ENCODE data around the gene COBL. TPM values are rescaled to one million over a fixed set of nuclear protein-coding genes. Genes with fewer than 3 reads are reported as not detected.

Gene COBL
- total RNA-seq, 1 experiment from 2014 or later: 0.39 TPM

DNA sequence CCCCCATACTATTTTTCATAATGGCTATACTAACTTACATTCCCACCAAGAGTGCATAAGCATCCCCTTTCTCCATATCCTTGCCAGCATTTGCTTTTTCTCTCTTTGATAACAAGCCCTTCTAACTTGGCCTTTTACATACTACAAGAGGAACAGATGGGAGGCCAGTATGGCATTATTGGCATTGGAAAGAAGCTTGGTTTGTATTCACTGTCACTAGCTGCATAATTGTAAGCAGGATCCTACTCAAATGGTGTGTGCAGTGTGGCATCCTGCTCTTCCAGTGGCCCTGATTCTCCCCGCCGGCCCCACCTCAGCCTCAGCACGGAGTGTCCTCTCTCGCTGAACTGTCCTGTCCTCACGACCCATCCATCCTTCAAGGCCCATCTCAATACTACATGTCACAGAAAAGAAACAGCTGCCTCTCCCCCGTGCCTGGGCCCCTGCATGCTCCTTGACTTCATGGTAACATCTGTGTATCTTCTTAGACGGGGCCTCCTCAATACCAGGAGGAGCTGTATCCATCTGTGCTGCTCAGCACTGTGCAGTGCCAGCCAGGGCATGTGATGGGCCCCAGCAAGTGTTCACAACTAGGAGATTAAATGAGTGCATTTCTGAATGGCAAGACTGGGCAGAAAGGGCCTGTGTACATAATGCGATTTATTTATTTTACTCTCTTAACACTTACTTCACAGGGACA lies 205.2 kb downstream of the COBL start:
- BruUV-seq (replicated peaks): no TSS peak
- TF ChIP-seq POLR2AphosphoS5 (IDR thresholded peaks at IDR 0.05; ENCODE audit: low read depth, low read length) (no peak), TCF7L2 (IDR thresholded peaks at IDR 0.05; ENCODE audit: low read depth, low read length) (no peak), SIN3A (IDR thresholded peaks at IDR 0.05; ENCODE audit: borderline replicate concordance, insufficient read depth, low read depth, low read length) (no peak)
- TF ChIP-seq, protein P1, sequence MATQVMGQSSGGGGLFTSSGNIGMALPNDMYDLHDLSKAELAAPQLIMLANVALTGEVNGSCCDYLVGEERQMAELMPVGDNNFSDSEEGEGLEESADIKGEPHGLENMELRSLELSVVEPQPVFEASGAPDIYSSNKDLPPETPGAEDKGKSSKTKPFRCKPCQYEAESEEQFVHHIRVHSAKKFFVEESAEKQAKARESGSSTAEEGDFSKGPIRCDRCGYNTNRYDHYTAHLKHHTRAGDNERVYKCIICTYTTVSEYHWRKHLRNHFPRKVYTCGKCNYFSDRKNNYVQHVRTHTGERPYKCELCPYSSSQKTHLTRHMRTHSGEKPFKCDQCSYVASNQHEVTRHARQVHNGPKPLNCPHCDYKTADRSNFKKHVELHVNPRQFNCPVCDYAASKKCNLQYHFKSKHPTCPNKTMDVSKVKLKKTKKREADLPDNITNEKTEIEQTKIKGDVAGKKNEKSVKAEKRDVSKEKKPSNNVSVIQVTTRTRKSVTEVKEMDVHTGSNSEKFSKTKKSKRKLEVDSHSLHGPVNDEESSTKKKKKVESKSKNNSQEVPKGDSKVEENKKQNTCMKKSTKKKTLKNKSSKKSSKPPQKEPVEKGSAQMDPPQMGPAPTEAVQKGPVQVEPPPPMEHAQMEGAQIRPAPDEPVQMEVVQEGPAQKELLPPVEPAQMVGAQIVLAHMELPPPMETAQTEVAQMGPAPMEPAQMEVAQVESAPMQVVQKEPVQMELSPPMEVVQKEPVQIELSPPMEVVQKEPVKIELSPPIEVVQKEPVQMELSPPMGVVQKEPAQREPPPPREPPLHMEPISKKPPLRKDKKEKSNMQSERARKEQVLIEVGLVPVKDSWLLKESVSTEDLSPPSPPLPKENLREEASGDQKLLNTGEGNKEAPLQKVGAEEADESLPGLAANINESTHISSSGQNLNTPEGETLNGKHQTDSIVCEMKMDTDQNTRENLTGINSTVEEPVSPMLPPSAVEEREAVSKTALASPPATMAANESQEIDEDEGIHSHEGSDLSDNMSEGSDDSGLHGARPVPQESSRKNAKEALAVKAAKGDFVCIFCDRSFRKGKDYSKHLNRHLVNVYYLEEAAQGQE (IDR thresholded peaks at IDR 0.05; ENCODE audit: insufficient read depth in 1 of 2, low read depth in 2 of 2, low read length in 1 of 2): no peak
- TF ChIP-seq, protein P2, sequence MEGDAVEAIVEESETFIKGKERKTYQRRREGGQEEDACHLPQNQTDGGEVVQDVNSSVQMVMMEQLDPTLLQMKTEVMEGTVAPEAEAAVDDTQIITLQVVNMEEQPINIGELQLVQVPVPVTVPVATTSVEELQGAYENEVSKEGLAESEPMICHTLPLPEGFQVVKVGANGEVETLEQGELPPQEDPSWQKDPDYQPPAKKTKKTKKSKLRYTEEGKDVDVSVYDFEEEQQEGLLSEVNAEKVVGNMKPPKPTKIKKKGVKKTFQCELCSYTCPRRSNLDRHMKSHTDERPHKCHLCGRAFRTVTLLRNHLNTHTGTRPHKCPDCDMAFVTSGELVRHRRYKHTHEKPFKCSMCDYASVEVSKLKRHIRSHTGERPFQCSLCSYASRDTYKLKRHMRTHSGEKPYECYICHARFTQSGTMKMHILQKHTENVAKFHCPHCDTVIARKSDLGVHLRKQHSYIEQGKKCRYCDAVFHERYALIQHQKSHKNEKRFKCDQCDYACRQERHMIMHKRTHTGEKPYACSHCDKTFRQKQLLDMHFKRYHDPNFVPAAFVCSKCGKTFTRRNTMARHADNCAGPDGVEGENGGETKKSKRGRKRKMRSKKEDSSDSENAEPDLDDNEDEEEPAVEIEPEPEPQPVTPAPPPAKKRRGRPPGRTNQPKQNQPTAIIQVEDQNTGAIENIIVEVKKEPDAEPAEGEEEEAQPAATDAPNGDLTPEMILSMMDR (IDR thresholded peaks at IDR 0.05): no peak
- Histone ChIP-seq H3K4me3 (ENCODE audit: low read depth in 2 of 2, low read length in 2 of 2) (no peak overlapping the region), H3K9me3 (ENCODE audit: control insufficient read depth, insufficient read depth, low read depth, low read length) (peaks cover 7% of the 10 kb centered on the region; the same call in 1 of the 2 replicates), H3K4me1 (ENCODE audit: control insufficient read depth, insufficient read depth, low read length) (no peaks in the 10 kb centered on the region), H3K27me3 (ENCODE audit: control insufficient read depth, insufficient read depth, low read length) (no peaks in the 10 kb centered on the region), H3K36me3 (ENCODE audit: control insufficient read depth, insufficient read depth, low read length) (no peaks in the 10 kb centered on the region), H3K27ac (ENCODE audit: low read length) (no peak overlapping the region)
- ChIA-PET CTCF (no interaction called here), POLR2A (no interaction called here)
- DNase-seq (ENCODE audit: low read depth, low spot score): no peak
- intact Hi-C loops (cut with micrococcal nuclease; ENCODE audit: unreplicated experiment): no loop called here
- in situ Hi-C loops (cut with HindIII; ENCODE audit: low pct_unique_long_range_greater_than_20kb, low sequenced_read_pairs): no loop called here
- ATAC-seq: no peak

DNA sequence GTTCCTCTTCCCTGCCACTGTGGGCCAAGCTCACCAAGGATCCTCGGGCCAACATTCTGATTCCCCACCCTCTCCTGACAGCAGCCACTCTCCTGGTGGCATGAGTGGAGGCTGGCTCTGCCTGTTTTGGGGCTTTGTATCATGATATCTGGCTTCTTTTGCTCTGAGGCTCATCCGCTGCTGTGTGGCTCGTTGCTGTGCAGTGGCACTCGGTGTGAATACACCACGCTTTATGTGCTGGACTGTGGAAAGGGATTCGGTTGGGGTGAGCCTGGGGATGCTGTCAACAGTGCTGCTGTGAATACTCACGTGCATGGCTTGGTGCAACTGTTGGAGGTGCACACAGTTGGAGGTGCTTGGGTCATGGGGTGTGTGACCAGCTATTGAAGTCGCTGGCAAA lies 208.5 kb downstream of the COBL start:
- ChIA-PET CTCF (no interaction called here), POLR2A (no interaction called here)
- Histone ChIP-seq H3K27me3 (ENCODE audit: control insufficient read depth, insufficient read depth, low read length) (no peaks in the 10 kb centered on the region; the same call in 1 of the 2 replicates), H3K4me1 (ENCODE audit: control insufficient read depth, insufficient read depth, low read length) (no peaks in the 10 kb centered on the region), H3K4me3 (ENCODE audit: low read depth in 2 of 2, low read length in 2 of 2) (no peak overlapping the region), H3K27ac (ENCODE audit: low read length) (no peak overlapping the region), H3K9me3 (ENCODE audit: control insufficient read depth, insufficient read depth, low read depth, low read length) (no peaks in the 10 kb centered on the region), H3K36me3 (ENCODE audit: control insufficient read depth, insufficient read depth, low read length) (no peaks in the 10 kb centered on the region)
- TF ChIP-seq SIN3A (IDR thresholded peaks at IDR 0.05; ENCODE audit: borderline replicate concordance, insufficient read depth, low read depth, low read length) (no peak), TCF7L2 (IDR thresholded peaks at IDR 0.05; ENCODE audit: low read depth, low read length) (no peak), POLR2AphosphoS5 (IDR thresholded peaks at IDR 0.05; ENCODE audit: low read depth, low read length) (no peak)
- TF ChIP-seq, protein P2 (IDR thresholded peaks at IDR 0.05): no peak
- TF ChIP-seq, protein P1 (IDR thresholded peaks at IDR 0.05; ENCODE audit: insufficient read depth in 1 of 2, low read depth in 2 of 2, low read length in 1 of 2): no peak
- no peak for DNase-seq (ENCODE audit: low read depth, low spot score)
- in situ Hi-C loops (cut with HindIII; ENCODE audit: low pct_unique_long_range_greater_than_20kb, low sequenced_read_pairs): no loop called here
- intact Hi-C loops (cut with micrococcal nuclease; ENCODE audit: unreplicated experiment): no loop called here
- BruUV-seq (replicated peaks): no TSS peak
- ATAC-seq: peak; percentile 51; the same call in 1 of the 2 replicates
